GM13977 (cell line): ENCODE results near the gene RAI14.

ENCODE experiments used
- DNase-seq: peaks from one replicate; pipeline ENCODE4 v3.0.0; 2012; ENCODE audit warnings: low spot score
- CTCF ChIP-seq: IDR thresholded peaks from 2 replicates; pipeline ENCODE4 v1.5.1; 2012; ENCODE audit warnings: mild to moderate bottlenecking, control low read depth; ENCODE audit not compliant: insufficient read depth; ENCODE audit errors: extremely low read depth, missing control alignments
- in situ Hi-C: fragments of 300-500 bp; cut with MboI; formaldehyde crosslinking; loops from one replicate; pipeline ENCODE4 v1.12.0; 2022; ENCODE audit warnings: low sequenced_read_pairs, low pct_unique_long_range_greater_than_20kb, mixed read lengths, inconsistent platforms; ENCODE audit not compliant: unreplicated experiment

Gene RAI14

DNA sequence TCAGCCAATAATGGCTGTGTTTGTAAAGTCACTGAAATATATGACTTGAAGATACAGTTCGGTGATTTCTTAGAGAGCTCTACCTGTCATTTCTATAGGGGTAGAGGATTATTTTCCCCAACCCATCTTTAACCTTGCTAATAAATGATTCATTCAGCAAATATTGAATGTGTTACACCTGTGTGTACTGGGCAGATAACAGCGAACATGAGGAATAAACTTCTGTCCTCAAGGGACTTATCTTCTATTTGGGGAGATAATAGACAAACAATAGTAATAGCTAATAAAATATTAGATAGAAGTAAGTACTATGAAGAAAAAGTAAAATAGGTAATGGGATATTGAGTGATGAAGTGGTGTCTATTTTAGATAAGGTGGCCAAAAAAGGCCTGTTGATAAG, 192.1 kb downstream of the RAI14 start:
- in situ Hi-C loops: no loop called here
- no peak for DNase-seq
- TF ChIP-seq CTCF: no peak

DNA sequence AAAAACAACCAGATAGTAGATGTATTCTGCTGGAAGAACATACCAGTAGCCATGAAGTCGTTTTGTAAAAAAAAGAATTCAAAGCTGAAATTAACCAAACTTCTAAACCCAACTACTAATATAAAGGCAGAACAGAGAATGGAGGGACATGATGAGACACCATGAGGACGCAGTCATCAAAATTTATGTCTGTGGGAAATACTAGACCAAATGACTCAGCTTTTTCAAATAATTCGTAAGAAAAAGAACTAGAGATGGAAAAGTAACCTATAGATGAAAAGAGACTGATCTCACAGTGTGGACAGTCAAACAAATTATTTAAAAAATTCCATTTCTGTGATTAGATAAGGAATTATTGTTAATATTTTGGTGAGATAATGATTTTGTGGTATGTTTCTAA, 193.1 kb downstream of the RAI14 start:
- DNase-seq: no peak
- in situ Hi-C loops: no loop called here
- TF ChIP-seq CTCF: no peak

GRCh38 chr5:34854459-34855174, 198.5 kb downstream of the RAI14 start:
- in situ Hi-C loops: no loop called here
- no peak for TF ChIP-seq CTCF
- DNase-seq: peak; percentile 59

DNA sequence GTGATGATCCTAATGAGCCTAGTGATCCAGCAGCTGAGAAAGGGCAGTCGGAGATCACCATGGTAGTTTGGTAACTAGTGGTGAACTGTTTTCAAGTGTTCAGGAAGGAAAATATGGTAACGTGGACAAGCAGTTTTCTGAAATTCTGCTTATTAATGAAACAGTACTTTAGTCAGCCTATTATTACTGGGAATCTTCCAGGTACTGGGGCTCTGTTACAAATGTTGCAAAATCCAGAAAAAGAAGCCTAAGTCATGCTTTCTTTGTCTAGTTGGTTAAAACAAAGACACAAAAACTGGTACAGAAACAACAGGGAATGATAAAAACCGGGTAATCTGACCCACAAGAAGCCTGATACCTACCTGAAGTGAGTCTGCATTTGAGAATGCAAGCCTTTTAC, 201.0 kb downstream of the RAI14 start:
- DNase-seq: no peak
- in situ Hi-C loops: no loop called here
- TF ChIP-seq CTCF: no peak

- in situ Hi-C loops: no loop called here
Measured at GRCh38 chr5:34857894-34858293, 201.8 kb downstream of the RAI14 start.

DNA sequence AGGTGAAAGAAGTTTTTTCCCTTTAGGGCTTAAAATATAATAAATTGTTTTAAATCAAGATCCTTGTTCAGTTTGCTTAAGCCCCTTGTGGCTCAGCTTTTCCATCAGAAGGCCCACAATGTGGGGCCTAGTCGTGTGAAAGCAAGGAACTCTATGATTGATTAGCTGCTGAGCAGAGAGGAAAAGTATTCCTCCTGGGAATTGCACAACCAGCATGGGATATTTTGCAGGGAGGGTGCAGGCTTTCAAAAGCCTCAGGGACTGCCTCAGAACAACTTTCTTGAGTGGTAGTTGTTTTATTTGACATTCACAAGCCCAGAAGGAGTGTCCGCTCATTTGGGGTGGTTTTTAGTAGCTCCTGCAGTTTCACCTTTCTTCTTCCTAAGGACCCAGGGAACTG, 202.7 kb downstream of the RAI14 start:
- DNase-seq: no peak
- in situ Hi-C loops: no loop called here
- no peak for TF ChIP-seq CTCF

More at GRCh38 chr5:34857894-34858293, 201.8 kb downstream of the RAI14 start:
- TF ChIP-seq CTCF: no peak
- DNase-seq: no peak
